ENCODE data around the gene ESRP2. TPM values are rescaled to one million over a fixed set of nuclear protein-coding genes. Genes with fewer than 3 reads are reported as not detected.

Gene ESRP2
- total and polyA plus RNA-seq, 9 of the 15 experiments (the other 6 are each of a cell fraction or from before 2014, with no cell fraction given): 0.05 to 0.15 (median 0.07) TPM; not detected in 6

GRCh38 chr16:68215302-68215701 is 20.6 kb downstream of the ESRP2 start:
- Histone ChIP-seq H3K9me3 (replicated peaks; ENCODE audit: control insufficient read depth, insufficient read depth, low read depth, low read length) (no peaks in the 10 kb centered on the region), H4K20me1 (replicated peaks; ENCODE audit: control insufficient read depth, insufficient read depth, low read length) (no peaks in the 10 kb centered on the region; the same call in 1 of the 2 replicates), H3K27me3 (ENCODE audit: control insufficient read depth in 2 of 2, insufficient read depth in 2 of 2, low read length in 2 of 2) (no peaks in the 10 kb centered on the region), H3K4me2 (ENCODE audit: insufficient read depth, low read length) (no peak overlapping the region), H3K79me2 (ENCODE audit: control insufficient read depth, insufficient read depth, low read length) (peaks cover 41% of the 10 kb centered on the region), H3K9me1 (ENCODE audit: control insufficient read depth, insufficient read depth, low read length) (no peaks in the 10 kb centered on the region), H3K27ac (ENCODE audit: extremely low read depth, low read depth, low read length) (no peak overlapping the region), H3K9ac (ENCODE audit: insufficient read depth in 1 of 2, low read depth in 2 of 2, low read length in 2 of 2) (no peak overlapping the region), H2AFZ (ENCODE audit: low read depth, low read length) (no peak overlapping the region), H3K36me3 (ENCODE audit: control insufficient read depth, insufficient read depth, low read length) (peaks cover 46% of the 10 kb centered on the region), H3K4me3 (no peak overlapping the region), H3K4me1 (replicated peaks in 1 of 2; ENCODE audit: control insufficient read depth in 2 of 2, insufficient read depth in 2 of 2, low read length in 2 of 2) (peaks cover 0 to 8% of the 10 kb centered on the region in 2 experiments; a peak in 2 of 5 replicates)
- no TSS peak for BruUV-seq (replicated peaks)
- in situ Hi-C loops (cut with MboI): no loop called here
- intact Hi-C loops (cut with micrococcal nuclease): no loop called here
- 94% methylated on average over 1 of the region's 1 CpG for WGBS (ENCODE audit: insufficient coverage, low coverage, missing lambda C conversion rate)
- DNase-seq (ENCODE audit: extremely low read depth in 1 of 4, low spot score in 3 of 4): no peak
- ChIA-PET CTCF (ENCODE audit: low intra/inter-chr PET ratio) (no interaction called here), POLR2A (no interaction called here)
- FAIRE-seq: no peak
- no peak; the same call in 2 of the 3 replicates for ATAC-seq
- no peak for TF ChIP-seq MTA3 (IDR thresholded peaks at IDR 0.05; ENCODE audit: borderline replicate concordance)
- no peak for TF ChIP-seq ZNF655 (CRISPR knock-in tag; IDR thresholded peaks at IDR 0.05)
- TF ChIP-seq, protein P1, sequence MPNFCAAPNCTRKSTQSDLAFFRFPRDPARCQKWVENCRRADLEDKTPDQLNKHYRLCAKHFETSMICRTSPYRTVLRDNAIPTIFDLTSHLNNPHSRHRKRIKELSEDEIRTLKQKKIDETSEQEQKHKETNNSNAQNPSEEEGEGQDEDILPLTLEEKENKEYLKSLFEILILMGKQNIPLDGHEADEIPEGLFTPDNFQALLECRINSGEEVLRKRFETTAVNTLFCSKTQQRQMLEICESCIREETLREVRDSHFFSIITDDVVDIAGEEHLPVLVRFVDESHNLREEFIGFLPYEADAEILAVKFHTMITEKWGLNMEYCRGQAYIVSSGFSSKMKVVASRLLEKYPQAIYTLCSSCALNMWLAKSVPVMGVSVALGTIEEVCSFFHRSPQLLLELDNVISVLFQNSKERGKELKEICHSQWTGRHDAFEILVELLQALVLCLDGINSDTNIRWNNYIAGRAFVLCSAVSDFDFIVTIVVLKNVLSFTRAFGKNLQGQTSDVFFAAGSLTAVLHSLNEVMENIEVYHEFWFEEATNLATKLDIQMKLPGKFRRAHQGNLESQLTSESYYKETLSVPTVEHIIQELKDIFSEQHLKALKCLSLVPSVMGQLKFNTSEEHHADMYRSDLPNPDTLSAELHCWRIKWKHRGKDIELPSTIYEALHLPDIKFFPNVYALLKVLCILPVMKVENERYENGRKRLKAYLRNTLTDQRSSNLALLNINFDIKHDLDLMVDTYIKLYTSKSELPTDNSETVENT (CRISPR knock-in tag; IDR thresholded peaks at IDR 0.05): no peak
- TF ChIP-seq NCOA6 (IDR thresholded peaks at IDR 0.05): no peak
- TF ChIP-seq ZFPM2 (CRISPR knock-in tag; IDR thresholded peaks at IDR 0.05): no peak
- TF ChIP-seq MLX (CRISPR knock-in tag; conservative IDR thresholded peaks at IDR 0.05): no peak
- no peak for TF ChIP-seq RBM25 (IDR thresholded peaks at IDR 0.05; ENCODE audit: low read depth, low read length, severe bottlenecking)
- no peak for TF ChIP-seq TRIM25 (IDR thresholded peaks at IDR 0.05; ENCODE audit: borderline replicate concordance)
- TF ChIP-seq MYBL2 (IDR thresholded peaks at IDR 0.05; ENCODE audit: low read depth): no peak
- no peak for TF ChIP-seq MYBL2 (CRISPR knock-in tag; IDR thresholded peaks at IDR 0.05; ENCODE audit: borderline replicate concordance)
- TF ChIP-seq ZNF445 (CRISPR knock-in tag; IDR thresholded peaks at IDR 0.05; ENCODE audit: low read depth): no peak
- TF ChIP-seq, protein P2, sequence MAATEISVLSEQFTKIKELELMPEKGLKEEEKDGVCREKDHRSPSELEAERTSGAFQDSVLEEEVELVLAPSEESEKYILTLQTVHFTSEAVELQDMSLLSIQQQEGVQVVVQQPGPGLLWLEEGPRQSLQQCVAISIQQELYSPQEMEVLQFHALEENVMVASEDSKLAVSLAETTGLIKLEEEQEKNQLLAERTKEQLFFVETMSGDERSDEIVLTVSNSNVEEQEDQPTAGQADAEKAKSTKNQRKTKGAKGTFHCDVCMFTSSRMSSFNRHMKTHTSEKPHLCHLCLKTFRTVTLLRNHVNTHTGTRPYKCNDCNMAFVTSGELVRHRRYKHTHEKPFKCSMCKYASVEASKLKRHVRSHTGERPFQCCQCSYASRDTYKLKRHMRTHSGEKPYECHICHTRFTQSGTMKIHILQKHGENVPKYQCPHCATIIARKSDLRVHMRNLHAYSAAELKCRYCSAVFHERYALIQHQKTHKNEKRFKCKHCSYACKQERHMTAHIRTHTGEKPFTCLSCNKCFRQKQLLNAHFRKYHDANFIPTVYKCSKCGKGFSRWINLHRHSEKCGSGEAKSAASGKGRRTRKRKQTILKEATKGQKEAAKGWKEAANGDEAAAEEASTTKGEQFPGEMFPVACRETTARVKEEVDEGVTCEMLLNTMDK (IDR thresholded peaks at IDR 0.05; ENCODE audit: borderline replicate concordance, insufficient read depth, low read depth, low read length, poor library complexity, severe bottlenecking): no peak

All from K562 (cell line).